WI38 (cell line): ENCODE data around the gene PATL2.

Source experiments
- H3K4me3 ChIP-seq: 2 replicates; pipeline ENCODE4 v1.5.1; 2011; ENCODE audit warnings: low read depth, mild to moderate bottlenecking, control low read depth, low read length
- CTCF ChIP-seq: IDR thresholded peaks from 2 replicates; pipeline ENCODE4 v1.5.1; 2012; ENCODE audit warnings: low read depth, mild to moderate bottlenecking, control low read depth, low read length

Gene PATL2

DNA sequence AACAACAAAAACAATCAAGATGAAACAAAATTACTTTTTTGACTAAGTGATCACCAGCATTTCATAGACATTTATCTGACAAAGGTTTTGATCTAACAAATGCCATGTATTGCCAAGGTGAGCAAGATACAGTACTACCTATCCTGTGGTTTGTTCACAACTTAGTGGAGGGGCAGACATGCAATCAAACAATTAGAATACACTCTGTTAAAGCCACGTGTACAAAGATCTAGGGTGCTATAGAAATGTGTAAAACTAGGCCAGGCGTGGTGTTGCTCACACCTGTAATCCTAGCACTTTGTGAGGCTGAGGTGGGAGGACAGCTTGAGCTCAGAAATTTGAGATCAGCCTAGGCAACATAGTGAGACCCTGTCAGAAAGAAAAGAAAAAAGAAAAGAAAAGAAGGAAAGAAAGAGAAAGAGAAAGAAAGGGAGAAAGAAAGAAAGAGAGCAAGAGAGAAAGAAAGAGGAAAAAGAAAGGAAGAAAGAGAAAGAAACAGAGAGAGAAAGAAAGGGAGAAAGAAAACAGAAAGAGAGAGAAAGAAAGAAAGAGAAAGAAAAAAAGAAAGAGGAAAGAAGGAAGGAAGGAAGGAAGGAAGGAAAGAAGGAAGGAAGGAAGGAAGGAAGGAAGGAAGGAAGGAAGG is 23.8 kb upstream of the PATL2 start:
- TF ChIP-seq CTCF = no peak
- H3K4me3 ChIP-seq = no peak overlapping the region

- TF ChIP-seq CTCF = no peak
- H3K4me3 ChIP-seq = peak overlapping the region; percentile 96
Measured at GRCh38 chr15:44729408-44730127, 18.4 kb upstream of the PATL2 start.

GRCh38 chr15:44728576-44729407 is 17.7 kb upstream of the PATL2 start:
- peak overlapping the region; percentile 96 for H3K4me3 ChIP-seq
- no peak for TF ChIP-seq CTCF

GRCh38 chr15:44728232-44728575 is 17.1 kb upstream of the PATL2 start:
- H3K4me3 ChIP-seq = peak overlapping the region; percentile 96

GRCh38 chr15:44727485-44728231 is 16.5 kb upstream of the PATL2 start:
- no peak for TF ChIP-seq CTCF
- peak overlapping the region; percentile 96 for H3K4me3 ChIP-seq

- no peak overlapping the region for H3K4me3 ChIP-seq
- TF ChIP-seq CTCF = no peak
Measured at GRCh38 chr15:44726568-44727484, 15.7 kb upstream of the PATL2 start.
